HEK293 (cell line): ENCODE data around the gene CHID1.

Experiments
- BCL11B ChIP-seq: fragments of 450-650 bp; formaldehyde crosslinking; IDR thresholded peaks from 2 replicates; pipeline ENCODE4 v1.5.1; 2016; ENCODE audit warnings: low read depth, missing biosample characterization, missing genetic modification characterization
- GLIS1 ChIP-seq: fragments of 450-650 bp; formaldehyde crosslinking; IDR thresholded peaks from 2 replicates; pipeline ENCODE4 v1.5.1; 2016; ENCODE audit warnings: missing biosample characterization, missing genetic modification characterization
- HOXD13 ChIP-seq: sonication (generic); formaldehyde crosslinking; IDR thresholded peaks from 2 replicates; pipeline ENCODE4 v1.8.0; 2022; ENCODE audit warnings: missing genetic modification reagents, borderline replicate concordance
- OVOL3 ChIP-seq: fragments of 450-650 bp; formaldehyde crosslinking; IDR thresholded peaks from 2 replicates; pipeline ENCODE4 v1.5.1; 2016; ENCODE audit warnings: missing biosample characterization, missing genetic modification characterization
- PRDM10 ChIP-seq: fragments of 450-650 bp; formaldehyde crosslinking; IDR thresholded peaks from 2 replicates; pipeline ENCODE4 v1.5.1; 2016; ENCODE audit warnings: missing biosample characterization, missing genetic modification characterization
- PRDM4 ChIP-seq: fragments of 450-650 bp; formaldehyde crosslinking; IDR thresholded peaks from 2 replicates; pipeline ENCODE4 v1.5.1; 2017; ENCODE audit warnings: missing biosample characterization, missing genetic modification characterization
- REST ChIP-seq: fragments of 450-650 bp; formaldehyde crosslinking; IDR thresholded peaks from 2 replicates; pipeline ENCODE4 v1.5.1; 2016; ENCODE audit warnings: missing biosample characterization, missing genetic modification characterization
- YY2 ChIP-seq: fragments of 450-650 bp; formaldehyde crosslinking; IDR thresholded peaks from 2 replicates; pipeline ENCODE4 v1.5.1; 2016; ENCODE audit warnings: missing biosample characterization, missing genetic modification characterization
- ZFHX2 ChIP-seq: fragments of 450-650 bp; formaldehyde crosslinking; conservative IDR thresholded peaks from 2 replicates; pipeline ENCODE4 v1.5.1; 2016; ENCODE audit warnings: missing biosample characterization, missing genetic modification characterization
- ZFP69B ChIP-seq: fragments of 450-650 bp; formaldehyde crosslinking; IDR thresholded peaks from 2 replicates; pipeline ENCODE4 v1.5.1; 2016; ENCODE audit warnings: missing biosample characterization, missing genetic modification characterization
- ZNF148 ChIP-seq: fragments of 450-650 bp; formaldehyde crosslinking; IDR thresholded peaks from 2 replicates; pipeline ENCODE4 v1.5.0; 2017; ENCODE audit warnings: missing biosample characterization, missing genetic modification characterization, borderline replicate concordance
- ZNF169 ChIP-seq: fragments of 450-650 bp; formaldehyde crosslinking; IDR thresholded peaks from 2 replicates; pipeline ENCODE4 v1.5.1; 2016; ENCODE audit warnings: missing biosample characterization, missing genetic modification characterization
- ZNF18 ChIP-seq: fragments of 450-650 bp; formaldehyde crosslinking; IDR thresholded peaks from 2 replicates; pipeline ENCODE4 v1.5.1; 2016; ENCODE audit warnings: missing biosample characterization, missing genetic modification characterization
- ZNF184 ChIP-seq: fragments of 450-650 bp; IDR thresholded peaks from 2 replicates; pipeline ENCODE4 v1.5.1; 2018; ENCODE audit warnings: missing biosample characterization, mild to moderate bottlenecking, missing genetic modification characterization
- ZNF239 ChIP-seq: fragments of 450-650 bp; formaldehyde crosslinking; IDR thresholded peaks from 2 replicates; pipeline ENCODE4 v1.5.1; 2016; ENCODE audit warnings: missing biosample characterization, missing genetic modification characterization
- ZNF311 ChIP-seq: fragments of 450-650 bp; formaldehyde crosslinking; IDR thresholded peaks from 2 replicates; pipeline ENCODE4 v1.5.1; 2017; ENCODE audit warnings: missing biosample characterization, missing genetic modification characterization, borderline replicate concordance
- ZNF350 ChIP-seq: fragments of 450-650 bp; formaldehyde crosslinking; IDR thresholded peaks from 2 replicates; pipeline ENCODE4 v1.5.0; 2017; ENCODE audit warnings: missing biosample characterization, mild to moderate bottlenecking, missing genetic modification characterization
- ZNF366 ChIP-seq: fragments of 450-650 bp; formaldehyde crosslinking; conservative IDR thresholded peaks from 2 replicates; pipeline ENCODE4 v1.5.1; 2016; ENCODE audit warnings: missing biosample characterization, missing genetic modification characterization
- ZNF473 ChIP-seq: fragments of 450-650 bp; formaldehyde crosslinking; IDR thresholded peaks from 2 replicates; pipeline ENCODE4 v1.5.1; 2017; ENCODE audit warnings: missing biosample characterization, missing genetic modification characterization
- ZNF48 ChIP-seq: fragments of 450-650 bp; formaldehyde crosslinking; IDR thresholded peaks from 2 replicates; pipeline ENCODE4 v1.5.1; 2016; ENCODE audit warnings: missing biosample characterization, missing genetic modification characterization
- ZNF561 ChIP-seq: fragments of 450-650 bp; IDR thresholded peaks from 2 replicates; pipeline ENCODE4 v1.5.1; 2018; ENCODE audit warnings: missing biosample characterization, missing genetic modification characterization, borderline replicate concordance
- ZNF776 ChIP-seq: fragments of 450-650 bp; formaldehyde crosslinking; IDR thresholded peaks from 2 replicates; pipeline ENCODE4 v1.5.0; 2017; ENCODE audit warnings: missing biosample characterization, missing genetic modification characterization, borderline replicate concordance
- ZXDB ChIP-seq: fragments of 450-650 bp; formaldehyde crosslinking; IDR thresholded peaks from 2 replicates; pipeline ENCODE4 v1.5.1; 2016; ENCODE audit warnings: missing biosample characterization, missing genetic modification characterization

CHID1 gene

GRCh38 chr11:845872-846495 is 64.6 kb downstream of the CHID1 start (continued):
- TF ChIP-seq OVOL3 (tag by site-specific recombination) (no peak), YY2 (tag by site-specific recombination) (no peak), ZNF366 (tag by site-specific recombination) (no peak), ZNF184 (no peak), ZNF169 (tag by site-specific recombination) (no peak), BCL11B (tag by site-specific recombination) (no peak), GLIS1 (peak; percentile 98), REST (tag by site-specific recombination) (no peak), PRDM4 (no peak), ZXDB (tag by site-specific recombination) (peak; percentile 91), ZNF148 (tag by site-specific recombination) (no peak), ZNF18 (tag by site-specific recombination) (no peak), ZFHX2 (tag by site-specific recombination) (peak; percentile 85), ZNF473 (no peak), ZFP69B (tag by site-specific recombination) (no peak), ZNF48 (tag by site-specific recombination) (no peak), ZNF561 (no peak), ZNF311 (tag by site-specific recombination) (no peak), ZNF776 (tag by site-specific recombination) (no peak), PRDM10 (no peak), HOXD13 (CRISPR knock-in tag) (no peak), ZNF350 (tag by site-specific recombination) (no peak), ZNF239 (tag by site-specific recombination) (no peak)
- TF ChIP-seq, all 188 proteins: peak for 9
